Ramos (cell line): Measurements from ENCODE around the gene ANXA11.
"Not testable (repeated sequence)": the region's sequence is repeated elsewhere in the genome, so short reads cannot be mapped to it uniquely, and the experiment has no call there.

Experiments used
- in situ Hi-C: fragments of 300-500 bp; cut with MboI; formaldehyde crosslinking; loops from one replicate; pipeline ENCODE4 v1.14.3; 2022; ENCODE audit warnings: low sequenced_read_pairs; ENCODE audit not compliant: unreplicated experiment

The ANXA11 gene

GRCh38 chr10:80205477-80206276 is at the start of gene ANXA11:
ANXA11 (minus strand) TSS chr10:80205537; CDS start chr10:80172861, 32,676 bp downstream.
- in situ Hi-C loops: no loop called here

- in situ Hi-C loops: not testable (repeated sequence)
Observed at GRCh38 chr10:80254726-80255125, 49.4 kb upstream of the ANXA11 start.

- in situ Hi-C loops: not testable (repeated sequence)
Observed at GRCh38 chr10:80253963-80254271, 48.6 kb upstream of the ANXA11 start.

- in situ Hi-C loops: no loop called here
Observed at GRCh38 chr10:80253266-80253962, 48.1 kb upstream of the ANXA11 start.

- in situ Hi-C loops: no loop called here
Observed at GRCh38 chr10:80252296-80252887, 47.1 kb upstream of the ANXA11 start.

- in situ Hi-C loops: not testable (repeated sequence)
Observed at GRCh38 chr10:80251703-80252280, 46.5 kb upstream of the ANXA11 start.

GRCh38 chr10:80250399-80250798 is 45.1 kb upstream of the ANXA11 start:
- in situ Hi-C loops: not testable (repeated sequence)

GRCh38 chr10:80249906-80250305 is 44.6 kb upstream of the ANXA11 start:
- in situ Hi-C loops: not testable (repeated sequence)

GRCh38 chr10:80247611-80248010 is 42.3 kb upstream of the ANXA11 start:
- in situ Hi-C loops: not testable (repeated sequence)

GRCh38 chr10:80244371-80244770 is 39.0 kb upstream of the ANXA11 start:
- in situ Hi-C loops: not testable (repeated sequence)

GRCh38 chr10:80242341-80242740 is 37.0 kb upstream of the ANXA11 start:
- in situ Hi-C loops: not testable (repeated sequence)

GRCh38 chr10:80236457-80236856 is 31.1 kb upstream of the ANXA11 start:
- in situ Hi-C loops: not testable (repeated sequence)

- in situ Hi-C loops: not testable (repeated sequence)
Observed at GRCh38 chr10:80234331-80235235, 29.2 kb upstream of the ANXA11 start.

GRCh38 chr10:80233871-80234270 is 28.5 kb upstream of the ANXA11 start:
- in situ Hi-C loops: not testable (repeated sequence)

GRCh38 chr10:80226723-80227122 is 21.4 kb upstream of the ANXA11 start:
- in situ Hi-C loops: not testable (repeated sequence)

- in situ Hi-C loops: not testable (repeated sequence)
Observed at GRCh38 chr10:80223031-80223419, 17.7 kb upstream of the ANXA11 start.

- in situ Hi-C loops: loop anchor here (5.0 kb wide), 1 partner anchor 52 kb away; no protein-coding TSS in a partner anchor
Observed at GRCh38 chr10:80218878-80219277, 13.5 kb upstream of the ANXA11 start.

- in situ Hi-C loops: not testable (repeated sequence)
Observed at GRCh38 chr10:80214368-80214982, 9.1 kb upstream of the ANXA11 start.

- in situ Hi-C loops: not testable (repeated sequence)
Observed at GRCh38 chr10:80212535-80213115, 7.3 kb upstream of the ANXA11 start.
